ENCODE data around the gene TUBB8B.
"Not testable (repeated sequence)": the region's sequence is repeated elsewhere in the genome, so short reads cannot be mapped to it uniquely, and the experiment has no call there.

Gene TUBB8B

GRCh38 chr18:49176-49665 is at the start of gene TUBB8B:
Gene TUBB8B (minus strand): TSS chr18:49615. CDS start chr18:49557, 58 bp downstream.
- not testable (repeated sequence) for DNase-seq (ENCODE audit: low read depth in 2 of 2)

DNA sequence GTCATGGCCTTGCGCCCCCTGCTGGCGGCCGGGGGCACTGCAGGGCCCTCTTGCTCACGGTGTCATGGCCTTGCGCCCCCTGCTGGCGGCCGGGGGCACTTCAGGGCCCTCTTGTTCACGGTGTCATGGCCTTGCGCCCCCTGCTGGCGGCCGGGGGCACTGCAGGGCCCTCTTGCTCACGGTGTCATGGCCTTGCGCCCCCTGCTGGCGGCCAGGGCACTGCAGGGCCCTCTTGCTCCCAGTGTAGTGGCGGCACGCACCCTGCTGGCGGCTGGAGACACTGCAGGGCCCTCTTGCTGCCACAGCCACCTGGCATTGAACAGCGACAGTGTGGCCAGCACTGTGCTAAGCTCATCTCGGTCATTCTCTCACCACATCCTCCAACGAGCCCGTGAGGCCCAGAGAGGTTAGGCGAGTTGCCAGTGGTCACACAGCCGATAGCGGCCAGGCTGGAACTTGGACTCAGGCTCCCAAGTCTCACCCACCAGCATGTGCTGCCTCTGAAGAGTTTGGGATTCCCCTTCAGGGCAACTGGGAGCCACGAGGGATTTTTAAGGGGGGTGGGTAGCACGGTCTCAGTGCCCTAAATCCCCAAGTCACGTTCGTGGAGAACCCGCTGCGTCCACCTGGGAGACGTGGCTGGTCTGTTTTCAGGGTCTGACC is 48.0 kb upstream of the TUBB8B start:
- DNase-seq (ENCODE audit: low read depth in 2 of 2): not testable (repeated sequence)

DNA sequence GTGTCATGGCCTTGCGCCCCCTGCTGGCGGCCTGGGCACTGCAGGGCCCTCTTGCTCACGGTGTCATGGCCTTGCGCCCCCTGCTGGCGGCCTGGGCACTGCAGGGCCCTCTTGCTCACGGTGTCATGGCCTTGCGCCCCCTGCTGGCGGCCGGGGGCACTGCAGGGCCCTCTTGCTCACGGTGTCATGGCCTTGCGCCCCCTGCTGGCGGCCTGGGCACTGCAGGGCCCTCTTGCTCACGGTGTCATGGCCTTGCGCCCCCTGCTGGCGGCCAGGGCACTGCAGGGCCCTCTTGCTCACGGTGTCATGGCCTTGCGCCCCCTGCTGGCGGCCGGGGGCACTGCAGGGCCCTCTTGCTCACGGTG is 47.3 kb upstream of the TUBB8B start:
- DNase-seq (ENCODE audit: low read depth in 2 of 2): not testable (repeated sequence)

DNA sequence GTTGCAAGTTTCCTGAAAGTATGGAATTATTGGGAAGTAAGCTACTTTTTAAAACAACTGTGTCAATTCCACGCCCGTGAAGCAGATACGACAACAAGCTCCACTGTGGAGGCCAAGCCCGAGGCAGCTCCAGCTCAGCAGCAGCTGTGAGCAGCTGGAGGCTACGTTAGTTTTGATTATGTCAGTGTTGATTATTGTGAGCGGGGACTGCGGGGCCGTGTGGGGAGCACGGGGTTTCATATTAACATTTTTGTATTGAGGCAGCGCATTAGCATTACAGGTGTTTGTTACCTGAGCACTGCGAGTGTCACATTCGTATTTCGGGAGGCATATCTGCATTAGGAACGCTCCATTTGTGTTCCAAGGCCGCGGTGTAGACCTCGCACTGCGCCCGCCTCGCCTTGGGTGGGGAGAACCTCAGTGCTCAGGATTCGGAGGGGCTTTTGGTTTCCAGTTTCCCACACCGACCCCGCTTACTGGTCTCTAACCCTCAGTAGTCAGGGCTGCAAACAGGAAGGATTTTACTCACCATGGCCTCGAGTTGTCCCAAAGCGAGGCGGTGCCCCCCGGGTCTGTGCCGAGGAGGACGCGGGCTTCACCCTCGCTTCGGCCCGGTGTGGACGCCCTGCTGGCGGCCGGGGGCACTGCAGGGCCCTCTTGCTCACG is 46.8 kb upstream of the TUBB8B start:
- not testable (repeated sequence) for DNase-seq (ENCODE audit: low read depth in 2 of 2)

DNA sequence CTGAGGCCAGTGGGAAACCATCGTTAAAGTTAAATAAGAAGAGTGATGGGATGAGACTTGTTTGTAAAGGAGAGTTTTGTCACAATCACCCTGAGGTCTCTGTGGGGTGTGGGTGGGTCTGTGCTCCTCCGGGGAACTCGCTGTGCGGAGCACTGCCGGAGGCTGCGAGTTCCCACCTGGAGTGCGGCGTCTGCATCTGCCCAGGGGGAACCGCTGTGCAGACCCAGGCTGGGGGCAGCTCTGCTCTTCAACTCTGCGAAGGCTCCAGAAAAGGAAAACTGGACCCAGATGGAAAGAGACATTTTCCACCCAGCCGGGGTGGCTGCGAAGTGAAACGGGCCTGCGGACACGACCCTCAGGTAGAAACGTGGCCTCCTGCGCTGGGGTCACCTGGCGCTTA is 46.2 kb upstream of the TUBB8B start:
- DNase-seq (ENCODE audit: low read depth in 2 of 2): not testable (repeated sequence)

DNA sequence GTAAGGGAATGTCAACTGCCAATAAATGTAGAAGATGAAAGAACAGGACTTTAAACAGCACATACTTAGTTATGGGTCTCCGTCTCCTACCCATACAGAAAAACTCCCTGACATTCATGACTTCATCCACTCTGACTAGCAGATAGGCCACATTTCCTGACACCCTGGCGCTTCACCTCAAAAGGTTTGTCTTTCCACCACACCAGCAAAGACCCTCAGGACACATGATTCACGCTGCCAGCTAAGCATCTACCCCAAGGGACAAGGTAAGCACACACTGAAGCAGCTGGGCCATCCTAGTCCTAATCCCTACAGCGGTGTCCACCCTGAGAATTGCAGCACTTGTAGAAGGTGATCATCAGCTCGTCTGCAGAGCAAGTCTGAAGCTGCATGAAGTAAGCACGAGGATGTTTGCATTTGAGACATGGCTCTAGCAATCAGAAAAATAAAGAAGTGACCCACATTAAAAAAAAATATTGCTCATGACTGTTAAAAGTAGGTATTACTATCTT is 44.5 kb upstream of the TUBB8B start:
- DNase-seq (ENCODE audit: low read depth in 2 of 2): not testable (repeated sequence)

- DNase-seq (ENCODE audit: low read depth in 2 of 2): not testable (repeated sequence)
Measured at GRCh38 chr18:91561-91960, 42.1 kb upstream of the TUBB8B start.

- DNase-seq (ENCODE audit: low read depth in 2 of 2): not testable (repeated sequence)
Measured at GRCh38 chr18:90396-91193, 41.2 kb upstream of the TUBB8B start.

DNA sequence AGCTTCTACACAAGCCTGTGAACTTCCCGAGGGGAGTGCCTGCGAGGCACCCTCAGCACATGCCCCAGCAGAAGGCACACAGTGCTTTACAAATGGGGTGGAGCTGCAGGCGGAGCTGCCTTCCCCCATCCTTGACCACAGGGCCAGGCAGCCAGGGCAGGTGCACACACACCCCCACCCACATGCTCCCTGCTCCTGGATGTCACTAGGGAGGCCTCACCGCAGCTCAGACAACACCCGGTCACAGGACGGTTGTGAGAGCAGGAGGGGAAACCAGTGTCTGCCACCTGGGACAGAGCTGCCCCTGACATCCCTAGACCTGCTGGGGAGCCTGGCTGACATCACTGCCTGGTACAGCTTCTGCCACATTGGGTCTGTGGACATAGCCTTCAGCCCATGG is 39.7 kb upstream of the TUBB8B start:
- DNase-seq (ENCODE audit: low read depth in 2 of 2): not testable (repeated sequence)

GRCh38 chr18:84801-85200 is 35.4 kb upstream of the TUBB8B start:
- DNase-seq (ENCODE audit: low read depth in 2 of 2): not testable (repeated sequence)

DNA sequence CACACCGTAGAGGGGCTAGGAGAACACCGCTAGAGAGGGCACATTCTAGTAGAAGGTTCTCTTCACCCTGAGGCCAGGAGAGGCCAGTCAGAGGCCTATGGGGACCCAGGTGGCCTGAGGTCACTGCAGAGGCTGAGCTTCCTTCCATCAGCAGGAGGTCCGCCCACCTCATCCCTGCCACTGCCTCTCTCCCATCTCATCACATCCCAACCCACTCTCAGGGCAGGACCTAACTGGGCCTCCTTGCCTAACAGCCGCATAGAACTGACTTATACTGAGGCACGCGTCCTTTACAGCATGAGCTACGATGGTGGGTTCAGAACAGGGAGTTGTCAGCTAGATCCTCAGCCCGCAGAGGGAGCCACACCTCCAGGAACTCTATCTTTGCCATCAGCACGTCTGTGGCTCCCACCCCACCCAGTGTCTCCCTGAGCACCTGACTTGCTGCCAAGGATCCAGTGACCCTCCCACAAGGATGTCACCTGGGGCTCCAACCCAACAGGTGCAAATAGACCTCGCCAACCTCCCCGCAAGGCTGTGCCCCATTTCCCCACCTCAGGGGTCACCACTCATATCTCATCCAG is 33.3 kb upstream of the TUBB8B start:
- DNase-seq (ENCODE audit: low read depth in 2 of 2): not testable (repeated sequence)

- DNase-seq (ENCODE audit: low read depth in 2 of 2): not testable (repeated sequence)
Measured at GRCh38 chr18:80881-81280, 31.5 kb upstream of the TUBB8B start.

- DNase-seq (ENCODE audit: low read depth in 2 of 2): not testable (repeated sequence)
Measured at GRCh38 chr18:80202-80601, 30.8 kb upstream of the TUBB8B start.

GRCh38 chr18:75525-76160 is 26.2 kb upstream of the TUBB8B start:
- DNase-seq (ENCODE audit: low read depth in 2 of 2): not testable (repeated sequence)

DNA sequence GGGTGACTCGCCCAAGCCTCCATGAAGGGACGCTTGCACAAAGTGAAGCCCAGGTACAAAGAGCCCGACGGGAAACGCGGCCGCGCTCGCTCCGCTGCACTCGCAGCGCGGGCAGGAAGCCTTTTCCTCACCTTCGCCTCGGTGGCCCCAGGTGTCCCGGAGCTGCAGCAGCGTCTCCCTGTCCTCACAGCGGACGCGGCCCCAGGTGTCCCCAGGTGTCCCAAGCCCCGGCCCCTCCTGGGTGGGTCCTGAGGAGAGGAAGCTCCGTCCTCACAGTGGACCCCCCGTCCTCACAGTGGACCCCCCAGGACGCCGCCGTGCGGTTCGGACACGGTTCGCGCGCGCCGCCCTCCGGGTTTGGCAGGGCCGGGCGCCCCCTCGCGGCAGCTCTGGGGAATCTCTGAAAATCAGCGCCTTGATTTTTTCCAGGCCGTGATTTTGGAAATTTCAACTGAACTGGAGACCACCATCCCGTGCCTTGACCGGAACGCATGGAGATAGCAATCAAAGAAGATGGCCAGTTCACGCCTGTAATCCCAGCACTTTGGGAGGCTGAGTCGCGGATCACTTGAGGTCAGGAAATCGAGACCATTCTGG is 23.9 kb upstream of the TUBB8B start:
- DNase-seq (ENCODE audit: low read depth in 2 of 2): not testable (repeated sequence)

- DNase-seq (ENCODE audit: low read depth in 2 of 2): not testable (repeated sequence)
Measured at GRCh38 chr18:67701-68100, 18.3 kb upstream of the TUBB8B start.

DNA sequence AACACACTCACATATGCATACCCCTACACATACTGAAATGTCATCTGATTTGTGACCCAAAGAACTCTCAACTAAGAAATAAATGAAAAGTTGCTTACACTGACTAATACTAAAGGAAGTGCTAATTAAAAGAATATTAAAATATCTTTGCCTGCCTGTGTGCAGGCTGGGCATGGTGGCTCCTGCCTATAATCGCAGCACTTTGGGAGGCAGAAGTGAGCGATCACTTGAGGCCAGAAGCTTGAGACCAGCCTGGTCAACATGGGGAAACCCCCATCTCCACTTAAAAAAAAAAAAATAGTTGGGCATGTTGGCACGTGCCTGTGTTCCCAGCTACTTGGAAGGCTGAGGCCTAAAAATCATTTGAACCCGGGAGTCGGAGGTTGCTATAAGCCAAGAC is 14.9 kb upstream of the TUBB8B start:
- not testable (repeated sequence) for DNase-seq (ENCODE audit: low read depth in 2 of 2)

DNA sequence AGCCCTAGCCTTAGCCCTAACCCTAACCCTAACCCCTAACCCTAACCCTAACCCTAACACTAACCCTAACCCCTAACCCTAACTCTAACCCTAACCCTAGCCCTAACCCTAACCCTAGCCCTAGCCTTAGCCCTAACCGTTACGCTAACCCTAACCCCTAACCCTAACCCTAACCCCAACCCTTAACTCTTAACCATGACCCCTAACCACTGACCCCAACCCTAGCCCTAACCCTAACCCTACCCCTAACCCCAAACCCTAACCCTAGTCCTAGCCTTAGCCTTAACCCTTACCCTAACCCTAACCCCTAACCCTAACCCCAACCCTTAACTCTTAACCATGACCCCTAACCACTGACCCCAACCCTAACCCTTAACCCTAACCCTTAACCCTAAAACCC is 14.2 kb upstream of the TUBB8B start:
- not testable (repeated sequence) for DNase-seq (ENCODE audit: low read depth in 2 of 2)

DNA sequence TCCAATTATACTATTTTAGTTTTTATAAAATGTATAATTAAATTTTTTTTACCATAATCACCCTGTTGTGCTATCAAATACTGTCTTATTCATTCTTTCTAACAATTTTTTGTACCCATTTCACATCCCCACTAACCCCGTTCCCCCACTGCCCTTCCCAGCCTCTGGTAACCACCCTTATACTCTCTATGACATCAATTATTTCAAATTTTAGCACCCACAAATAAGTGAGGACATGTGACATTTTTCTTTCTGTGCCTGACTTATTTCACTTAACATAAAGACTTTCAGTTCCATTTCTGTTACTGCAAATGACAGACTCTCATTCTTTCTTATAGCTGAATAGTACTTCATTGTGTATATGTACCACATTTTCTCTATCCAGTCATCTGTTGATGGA is 5.0 kb upstream of the TUBB8B start:
- DNase-seq (ENCODE audit: low read depth in 2 of 2): not testable (repeated sequence)

- not testable (repeated sequence) for DNase-seq (ENCODE audit: low read depth in 2 of 2)
Measured at GRCh38 chr18:48696-49095, 719 bp downstream of the TUBB8B start.

DNA sequence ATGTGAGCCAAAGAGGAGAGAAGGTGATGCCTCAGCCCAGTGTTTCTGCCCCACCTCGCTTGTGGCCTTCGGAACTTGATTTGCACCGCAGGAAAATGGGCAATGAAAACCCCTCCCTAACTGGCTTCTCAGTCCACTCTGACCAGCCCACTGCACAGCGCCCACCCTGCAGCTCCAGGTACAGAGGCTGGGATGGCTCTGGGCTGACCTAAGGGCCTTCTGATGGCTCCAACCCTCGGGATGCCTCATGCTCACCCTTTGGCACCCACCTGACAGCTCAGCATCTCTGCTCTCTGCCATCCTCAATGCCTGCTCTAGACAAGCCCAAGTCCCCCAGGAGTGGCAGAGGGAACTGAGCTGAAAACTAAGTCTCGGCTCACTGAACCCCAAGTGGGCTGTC is 36.2 kb downstream of the TUBB8B start:
- not testable (repeated sequence) for DNase-seq (ENCODE audit: low read depth in 2 of 2)
